ENCODE measurements around the gene YTHDF2. TPM values are rescaled to one million over a fixed set of nuclear protein-coding genes. Genes with fewer than 3 reads are reported as not detected.
A peak's percentile ranks its signal among the peaks of the same experiment; 100 is the strongest.
"Not testable (repeated sequence)": the region's sequence is repeated elsewhere in the genome, so short reads cannot be mapped to it uniquely, and the experiment has no call there.

The YTHDF2 gene
- total RNA-seq, 3 donors from 2014 or later (not counting 1 experiment from before 2014, with no cell fraction given), result 78.9 to 98.3 (median 97.9) TPM

- H3K36me3 ChIP-seq (ENCODE audit: control insufficient read depth, insufficient read depth, low read length); H3K27ac ChIP-seq (ENCODE audit: low read length); H3K4me1 Mint-ChIP-seq; H3K27me3 ChIP-seq (ENCODE audit: control insufficient read depth, insufficient read depth, low read length); H3K4me3 ChIP-seq (ENCODE audit: low read length); H3K27ac Mint-ChIP-seq; H3K36me3 Mint-ChIP-seq; ATAC-seq; H3K27me3 Mint-ChIP-seq (ENCODE audit: low read depth in 2 of 2); H3K9me3 Mint-ChIP-seq; H3K4me1 ChIP-seq (ENCODE audit: control insufficient read depth, insufficient read depth, low read length); intact Hi-C loops (cut with micrococcal nuclease); H3K9me3 ChIP-seq (ENCODE audit: control insufficient read depth, insufficient read depth, low read length); DNase-seq; H3K4me3 Mint-ChIP-seq: not testable (repeated sequence)
- 95% methylated on average over 3 of the region's 5 CpGs for WGBS (ENCODE audit: insufficient coverage)
Measured at GRCh38 chr1:28725365-28725764, 11.4 kb upstream of the YTHDF2 start.

DNA sequence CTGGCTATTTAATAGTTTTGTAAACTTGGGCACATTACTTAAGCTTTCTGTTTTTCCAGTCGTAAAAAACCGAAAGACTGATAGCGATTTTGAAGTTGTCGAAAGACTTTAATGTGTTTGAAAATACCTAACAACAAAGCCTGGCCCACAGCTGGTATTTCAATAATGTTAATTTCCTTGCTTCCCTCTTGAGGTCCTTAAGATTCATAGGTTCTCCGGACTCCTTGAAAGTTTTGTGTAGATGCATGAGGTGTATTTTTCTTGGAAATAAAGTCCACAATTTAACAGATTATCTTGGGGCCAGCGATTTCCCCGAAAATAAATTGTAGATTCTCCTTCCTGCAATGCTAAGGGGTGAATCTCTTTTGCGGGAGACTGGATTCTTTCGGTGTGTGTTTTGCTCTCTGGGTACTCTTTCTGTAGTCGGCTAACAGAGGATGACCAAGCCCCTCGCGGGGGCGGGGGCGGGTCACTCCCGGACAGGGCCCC is 735 bp upstream of the YTHDF2 start:
- H3K4me3 Mint-ChIP-seq, result peak overlapping the region; percentile 95
- H3K27ac Mint-ChIP-seq, result peak overlapping the region; percentile 90 to 93
- Histone ChIP-seq H3K36me3 (ENCODE audit: control insufficient read depth, insufficient read depth, low read length) (peaks cover 20% of the 10 kb centered on the region), H3K4me3 (ENCODE audit: low read length) (peak overlapping the region; percentile 48), H3K27ac (ENCODE audit: low read length) (peak overlapping the region; percentile 90), H3K27me3 (ENCODE audit: control insufficient read depth, insufficient read depth, low read length) (no peaks in the 10 kb centered on the region), H3K9me3 (ENCODE audit: control insufficient read depth, insufficient read depth, low read length) (no peaks in the 10 kb centered on the region), H3K4me1 (ENCODE audit: control insufficient read depth, insufficient read depth, low read length) (peaks cover 23% of the 10 kb centered on the region)
- peaks cover 10% of the 10 kb centered on the region for H3K36me3 Mint-ChIP-seq
- no peaks in the 10 kb centered on the region for H3K27me3 Mint-ChIP-seq (ENCODE audit: low read depth in 2 of 2)
- 24% methylated on average over 14 of the region's 15 CpGs for WGBS (ENCODE audit: insufficient coverage)
- TF ChIP-seq, protein P1, sequence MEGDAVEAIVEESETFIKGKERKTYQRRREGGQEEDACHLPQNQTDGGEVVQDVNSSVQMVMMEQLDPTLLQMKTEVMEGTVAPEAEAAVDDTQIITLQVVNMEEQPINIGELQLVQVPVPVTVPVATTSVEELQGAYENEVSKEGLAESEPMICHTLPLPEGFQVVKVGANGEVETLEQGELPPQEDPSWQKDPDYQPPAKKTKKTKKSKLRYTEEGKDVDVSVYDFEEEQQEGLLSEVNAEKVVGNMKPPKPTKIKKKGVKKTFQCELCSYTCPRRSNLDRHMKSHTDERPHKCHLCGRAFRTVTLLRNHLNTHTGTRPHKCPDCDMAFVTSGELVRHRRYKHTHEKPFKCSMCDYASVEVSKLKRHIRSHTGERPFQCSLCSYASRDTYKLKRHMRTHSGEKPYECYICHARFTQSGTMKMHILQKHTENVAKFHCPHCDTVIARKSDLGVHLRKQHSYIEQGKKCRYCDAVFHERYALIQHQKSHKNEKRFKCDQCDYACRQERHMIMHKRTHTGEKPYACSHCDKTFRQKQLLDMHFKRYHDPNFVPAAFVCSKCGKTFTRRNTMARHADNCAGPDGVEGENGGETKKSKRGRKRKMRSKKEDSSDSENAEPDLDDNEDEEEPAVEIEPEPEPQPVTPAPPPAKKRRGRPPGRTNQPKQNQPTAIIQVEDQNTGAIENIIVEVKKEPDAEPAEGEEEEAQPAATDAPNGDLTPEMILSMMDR (IDR thresholded peaks at IDR 0.05), result no peak
- intact Hi-C loops (cut with micrococcal nuclease), result loop anchor here (1.0 to 10.0 kb wide), 8 partner anchors 67 to 1581 kb away; partner anchors contain the start of genes GMEB1, RCC1, RNU11 and SLC9A1
- ATAC-seq (no peak), DNase-seq (peak in 1 of 2 donors; percentile 14)
- H3K9me3 Mint-ChIP-seq, result no peaks in the 10 kb centered on the region
- H3K4me1 Mint-ChIP-seq, result peaks cover 34 to 39% of the 10 kb centered on the region in 2 donors

DNA sequence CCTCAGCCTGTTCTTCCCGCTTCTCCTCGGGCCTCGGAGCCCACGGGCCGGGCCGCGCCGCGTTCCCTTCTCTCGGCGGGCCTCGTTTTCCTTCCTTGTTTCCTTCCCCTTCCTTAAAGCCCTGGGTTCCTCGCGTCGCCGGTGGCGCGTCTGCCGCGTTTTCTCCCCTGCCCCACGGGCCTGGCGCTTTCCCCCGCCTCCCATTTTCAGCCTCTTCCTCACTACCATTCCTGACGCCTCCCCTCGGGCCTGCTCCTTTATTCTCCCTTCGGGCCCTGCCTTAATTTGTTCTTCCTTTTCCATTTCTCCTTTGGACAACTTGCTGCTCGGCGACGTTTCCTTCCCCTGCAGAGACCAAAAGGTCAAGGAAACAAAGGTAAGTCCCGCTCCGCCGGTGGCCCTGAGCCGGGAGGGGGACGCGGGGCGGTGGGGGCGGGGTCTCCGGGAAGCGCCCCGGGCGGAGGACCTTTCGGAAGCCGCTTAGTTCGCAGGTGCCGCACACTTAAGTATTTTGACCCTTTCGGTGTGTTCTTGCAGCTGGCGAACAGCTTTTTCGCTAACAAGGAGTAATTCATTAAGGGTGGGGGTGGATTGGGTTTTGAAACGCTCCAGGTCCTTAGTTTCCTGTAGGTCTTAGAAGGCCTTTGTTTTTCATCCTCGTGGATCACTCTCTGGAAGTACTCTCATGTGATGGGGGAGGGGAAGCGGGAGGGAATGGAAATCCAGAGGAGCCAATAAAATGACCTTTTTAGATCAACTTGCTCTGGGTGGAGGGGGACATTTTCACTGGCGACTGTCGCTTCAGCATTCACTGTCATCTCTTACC is 780 bp downstream of the YTHDF2 start:
- peak in 1 of 3 donors; percentile 0 for ATAC-seq

GRCh38 chr1:28740118-28740517 is 3.4 kb downstream of the YTHDF2 start:
- TF ChIP-seq, protein P1 (IDR thresholded peaks at IDR 0.05), result no peak
- H3K4me3 ChIP-seq (ENCODE audit: low read length), result no peak overlapping the region
- Mint-ChIP-seq H3K27ac (peak overlapping the region; percentile 15 to 93), H3K4me1 (peaks cover 65 to 67% of the 10 kb centered on the region in 2 donors), H3K27me3 (ENCODE audit: low read depth in 2 of 2) (no peaks in the 10 kb centered on the region), H3K4me3 (peak overlapping the region; percentile 9), H3K9me3 (no peaks in the 10 kb centered on the region), H3K36me3 (peaks cover 10% of the 10 kb centered on the region)
- intact Hi-C loops (cut with micrococcal nuclease), result no loop called here
- H3K27ac ChIP-seq (ENCODE audit: low read length), result no peak overlapping the region
- H3K9me3 ChIP-seq (ENCODE audit: control insufficient read depth, insufficient read depth, low read length), result no peaks in the 10 kb centered on the region
- ATAC-seq, result no peak
- H3K4me1 ChIP-seq (ENCODE audit: control insufficient read depth, insufficient read depth, low read length), result peaks cover 39% of the 10 kb centered on the region
- H3K36me3 ChIP-seq (ENCODE audit: control insufficient read depth, insufficient read depth, low read length), result peaks cover 59% of the 10 kb centered on the region
- no peak for DNase-seq
- H3K27me3 ChIP-seq (ENCODE audit: control insufficient read depth, insufficient read depth, low read length), result no peaks in the 10 kb centered on the region

More for the DNA sequence above, 780 bp downstream of the YTHDF2 start:
- H3K4me1 Mint-ChIP-seq, result peaks cover 43 to 45% of the 10 kb centered on the region in 2 donors
- TF ChIP-seq, protein P1 (IDR thresholded peaks at IDR 0.05), result no peak
- under 1% methylated on average over 51 of the region's 53 CpGs for WGBS (ENCODE audit: insufficient coverage)
- H3K27me3 Mint-ChIP-seq (ENCODE audit: low read depth in 2 of 2), result no peaks in the 10 kb centered on the region
- intact Hi-C loops (cut with micrococcal nuclease), result loop anchor here (2.0 to 10.0 kb wide), 6 partner anchors 69 to 1583 kb away; partner anchors contain the start of genes GMEB1, RCC1 and SLC9A1
- Histone ChIP-seq H3K36me3 (ENCODE audit: control insufficient read depth, insufficient read depth, low read length) (peaks cover 33% of the 10 kb centered on the region), H3K9me3 (ENCODE audit: control insufficient read depth, insufficient read depth, low read length) (no peaks in the 10 kb centered on the region), H3K27me3 (ENCODE audit: control insufficient read depth, insufficient read depth, low read length) (no peaks in the 10 kb centered on the region), H3K4me3 (ENCODE audit: low read length) (peak overlapping the region; percentile 92), H3K4me1 (ENCODE audit: control insufficient read depth, insufficient read depth, low read length) (peaks cover 29% of the 10 kb centered on the region), H3K27ac (ENCODE audit: low read length) (peak overlapping the region; percentile 90)
- H3K9me3 Mint-ChIP-seq, result no peaks in the 10 kb centered on the region
- peak overlapping the region; percentile 90 to 93 for H3K27ac Mint-ChIP-seq
- peak in 1 of 2 donors; percentile 68 for DNase-seq
- peaks cover 10% of the 10 kb centered on the region for H3K36me3 Mint-ChIP-seq
- H3K4me3 Mint-ChIP-seq, result peak overlapping the region; percentile 95

Data from natural killer cell (primary cell).